Uterus (tissue), 4 donors: ENCODE measurements around the gene CACNA1C. TPM values are rescaled to one million over a fixed set of nuclear protein-coding genes. Genes with fewer than 3 reads are reported as not detected.

ENCODE experiments used
- DNase-seq, 2 donors: peaks; one replicate each; pipeline ENCODE4 v3.0.0-alpha.2; 2019 to 2020
- H3K27ac ChIP-seq, 2 donors: fragments of 200-600 bp; sonication (generic); 1 replicate in 1 of 2; 2 replicates in 1 of 2; pipeline ENCODE4 v1.5.1; 2016 to 2018
- H3K27me3 ChIP-seq, 2 donors: fragments of 200-600 bp; sonication (generic); one replicate each; pipeline ENCODE4 v1.5.1; 2018 to 2019; ENCODE audit warnings: control low read depth in 1 of 2
- H3K36me3 ChIP-seq, 2 donors: fragments of 200-600 bp; sonication (generic); one replicate each; pipeline ENCODE4 v1.5.1; 2019; ENCODE audit warnings: control low read depth in 1 of 2
- H3K4me1 ChIP-seq, 2 donors: fragments of 200-600 bp; sonication (generic); one replicate each; pipeline ENCODE4 v1.5.1; 2018 to 2019; ENCODE audit warnings: control low read depth in 1 of 2
- H3K4me3 ChIP-seq, 2 donors: fragments of 200-600 bp; sonication (generic); 1 replicate in 1 of 2; 2 replicates in 1 of 2; pipeline ENCODE4 v1.5.1; 2018 to 2019; ENCODE audit warnings: mild to moderate bottlenecking in 1 of 2
- H3K9me3 ChIP-seq, 2 donors: fragments of 200-600 bp; sonication (generic); one replicate each; pipeline ENCODE4 v1.5.1; 2019; ENCODE audit warnings: control low read depth in 1 of 2
- CTCF ChIP-seq, 4 experiments: fragments of 200-600 bp in 2 of 4; fragments of 450-650 bp in 2 of 4; sonication (generic) in 2 of 4; IDR thresholded peaks; one replicate each; pipeline ENCODE4 v1.5.1; 2016 to 2019; ENCODE audit warnings: antibody characterized with exemption in 4 of 4, mild to moderate bottlenecking in 2 of 4, moderate library complexity in 1 of 4
- POLR2A ChIP-seq, 2 donors: fragments of 450-650 bp; IDR thresholded peaks; one replicate each; pipeline ENCODE4 v1.6.1; 2016; ENCODE audit warnings: antibody characterized with exemption in 2 of 2, mild to moderate bottlenecking in 1 of 2, moderate library complexity in 1 of 2
- intact Hi-C: fragments of 100-400 bp; cut with DNase I; formaldehyde crosslinking; loops from one replicate; pipeline ENCODE4 v1.15.1; 2023; ENCODE audit warnings: low total_unique reads
- total RNA-seq, 4 donors: library from RNA; depleted of rRNA in 3 of 4; stranded (reverse); fragments of >200 nt in 3 of 4; gene quantifications; one replicate each; pipeline versions ENCODE4 v1.1.0 to v1.2.4, GENCODE V29; 2014 to 2023
- donor health status: DM: yes; HTN: yes; CAD: no.

The CACNA1C gene
- total RNA-seq, 4 donors from 2014 or later, result 15.9 to 121 (median 32.1) TPM

GRCh38 chr12:2640709-2641108 is 587.9 kb downstream of the CACNA1C start:
- peak overlapping the region; percentile 46 to 56 for H3K27ac ChIP-seq
- TF ChIP-seq CTCF (IDR thresholded peaks at IDR 0.05) (no peak), POLR2A (IDR thresholded peaks at IDR 0.05) (no peak)
- H3K36me3 ChIP-seq, result no peaks in the 10 kb centered on the region
- H3K27me3 ChIP-seq, result no peaks in the 10 kb centered on the region
- no peaks in the 10 kb centered on the region for H3K9me3 ChIP-seq
- peak; percentile 64 to 70 for DNase-seq
- intact Hi-C loops, result no loop called here
- no peak overlapping the region for H3K4me3 ChIP-seq
- H3K4me1 ChIP-seq, result no peaks in the 10 kb centered on the region

GRCh38 chr12:2641207-2641606 is 588.4 kb downstream of the CACNA1C start:
- Histone ChIP-seq H3K27me3 (no peaks in the 10 kb centered on the region), H3K4me3 (no peak overlapping the region), H3K4me1 (no peaks in the 10 kb centered on the region), H3K36me3 (no peaks in the 10 kb centered on the region), H3K27ac (peak overlapping the region; percentile 46 to 56), H3K9me3 (no peaks in the 10 kb centered on the region)
- peak in 1 of 2 donors; percentile 51 for DNase-seq
- intact Hi-C loops, result no loop called here
- no peak for TF ChIP-seq CTCF (IDR thresholded peaks at IDR 0.05)

GRCh38 chr12:2641761-2642160 is 589.0 kb downstream of the CACNA1C start:
- peak overlapping the region in 1 of 2 donors; percentile 56 for H3K27ac ChIP-seq
- intact Hi-C loops, result no loop called here
- no peaks in the 10 kb centered on the region for H3K36me3 ChIP-seq
- no peak overlapping the region for H3K4me3 ChIP-seq
- H3K9me3 ChIP-seq, result no peaks in the 10 kb centered on the region
- peak in 1 of 2 donors; percentile 13 for DNase-seq
- no peak for TF ChIP-seq CTCF (IDR thresholded peaks at IDR 0.05)
- no peak for TF ChIP-seq POLR2A (IDR thresholded peaks at IDR 0.05)
- no peaks in the 10 kb centered on the region for H3K27me3 ChIP-seq
- H3K4me1 ChIP-seq, result no peaks in the 10 kb centered on the region

- Histone ChIP-seq H3K4me1 (no peaks in the 10 kb centered on the region), H3K9me3 (no peaks in the 10 kb centered on the region), H3K4me3 (no peak overlapping the region), H3K36me3 (no peaks in the 10 kb centered on the region), H3K27me3 (no peaks in the 10 kb centered on the region), H3K27ac (no peak overlapping the region)
- no peak for TF ChIP-seq CTCF (IDR thresholded peaks at IDR 0.05)
- TF ChIP-seq POLR2A (IDR thresholded peaks at IDR 0.05), result no peak
- intact Hi-C loops, result no loop called here
- DNase-seq, result peak in 1 of 2 donors; percentile 8
These were observed 589.5 kb downstream of the CACNA1C start for GRCh38 chr12:2642176-2642892.

- H3K27ac ChIP-seq, result no peak overlapping the region
- H3K9me3 ChIP-seq, result no peaks in the 10 kb centered on the region
- intact Hi-C loops, result no loop called here
- peak in 1 of 2 donors; percentile 4 for DNase-seq
- H3K36me3 ChIP-seq, result no peaks in the 10 kb centered on the region
- H3K4me3 ChIP-seq, result no peak overlapping the region
- TF ChIP-seq CTCF (IDR thresholded peaks at IDR 0.05) (no peak), POLR2A (IDR thresholded peaks at IDR 0.05) (no peak)
- H3K27me3 ChIP-seq, result no peaks in the 10 kb centered on the region
- H3K4me1 ChIP-seq, result no peaks in the 10 kb centered on the region
These were observed 590.2 kb downstream of the CACNA1C start for GRCh38 chr12:2642896-2643425.
